HG03280 (cell line): ENCODE data around the gene OLFM2.
"Not testable (repeated sequence)": the region's sequence is repeated elsewhere in the genome, so short reads cannot be mapped to it uniquely, and the experiment has no call there.

Experiments
- ATAC-seq: cut with Tn5 transposase; IDR thresholded peaks from one replicate; pipeline ENCODE4 v1.9.1; 2021; ENCODE audit warnings: mild to moderate bottlenecking, moderate library complexity; ENCODE audit not compliant: unreplicated experiment

The OLFM2 gene

DNA sequence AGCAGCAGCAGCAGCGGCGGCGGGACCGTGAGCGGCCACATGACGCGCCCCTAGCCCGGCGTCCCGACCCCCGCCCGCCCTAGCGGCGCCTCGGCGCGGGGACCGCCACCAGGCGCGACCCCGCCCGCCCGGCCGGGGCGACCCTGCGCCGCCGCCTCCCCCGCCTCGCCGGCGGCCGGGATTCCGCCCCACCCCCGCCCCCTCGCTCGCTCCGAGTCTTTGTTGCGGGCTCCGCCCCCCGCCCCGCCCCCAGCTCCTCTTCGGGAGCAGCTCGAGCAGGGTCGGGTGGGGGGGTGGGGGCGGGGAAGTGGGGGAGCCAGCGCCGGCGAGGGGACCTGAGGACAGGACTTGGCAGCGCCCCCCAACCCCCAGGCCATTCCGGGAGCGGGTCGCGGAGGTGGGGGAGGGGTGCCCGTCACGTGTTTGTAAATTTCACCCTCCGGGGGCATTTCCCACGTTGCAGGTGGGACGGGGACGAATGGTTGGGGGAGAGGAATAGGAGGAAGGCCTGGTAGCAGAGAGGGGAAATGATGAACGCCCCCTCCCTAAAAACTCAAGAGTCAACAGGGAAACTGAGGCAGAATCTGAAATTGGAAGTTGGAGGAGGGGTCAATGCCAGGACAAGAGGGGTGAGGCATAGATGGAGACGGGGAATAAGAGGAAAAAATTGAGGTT, at the start of gene OLFM2:
Gene OLFM2 (minus strand): TSS at position 190 of the 675 bp plus-strand sequence. CDS start 149 bp downstream, at position 41.
- ATAC-seq: no peak

DNA sequence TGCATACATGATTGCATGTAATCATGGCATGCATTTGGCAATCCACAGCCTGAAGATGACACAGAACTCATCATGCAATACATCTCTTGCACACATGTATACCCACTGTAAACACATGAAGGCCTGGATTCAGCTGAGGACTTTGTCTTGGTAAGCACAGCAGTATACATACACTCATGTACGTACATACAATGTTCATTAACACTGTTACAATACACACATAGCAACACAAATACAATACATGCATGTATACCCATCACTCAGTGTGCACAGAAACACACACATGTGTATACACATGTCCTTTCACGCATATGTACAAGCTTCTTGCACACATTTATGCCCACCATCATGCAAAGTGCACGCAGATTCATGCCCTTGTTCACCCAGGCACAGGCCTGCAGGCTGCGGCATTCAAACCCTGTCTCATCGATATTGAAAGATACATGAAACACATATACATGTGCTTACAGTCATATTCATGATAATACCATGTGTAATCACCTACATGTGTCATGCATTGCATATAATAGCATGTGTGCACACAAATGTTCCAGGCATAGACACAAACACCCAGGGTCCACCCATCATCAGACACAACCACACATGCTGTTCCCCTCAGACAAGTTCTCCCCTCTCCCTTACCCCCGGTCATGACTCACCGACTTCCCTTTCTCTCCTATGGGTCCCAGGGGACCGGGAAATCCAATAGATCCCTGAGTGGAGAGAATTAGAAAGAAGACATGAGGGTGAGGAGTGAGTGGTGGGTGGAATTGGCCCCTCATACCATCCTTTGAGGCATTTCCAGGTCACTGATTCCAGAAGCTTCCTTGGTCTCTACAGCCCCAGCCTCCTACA, 45.3 kb upstream of the OLFM2 start:
- ATAC-seq: no peak

DNA sequence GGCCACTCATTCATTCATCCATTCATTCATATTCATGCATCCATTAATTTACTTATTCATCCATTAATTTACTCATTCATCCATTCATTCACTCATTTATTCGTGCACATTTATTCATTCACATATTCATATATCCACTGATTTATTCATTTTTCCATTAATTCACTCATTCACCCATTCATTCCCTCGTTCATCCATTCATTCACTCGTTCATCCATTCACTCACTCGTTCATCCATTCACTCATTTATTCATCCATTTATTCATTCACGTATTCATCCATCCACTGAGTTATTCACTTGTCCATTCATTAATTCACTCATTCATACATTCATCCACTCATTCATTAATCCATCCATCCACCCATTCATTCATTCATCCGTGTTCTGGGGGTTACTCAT, 35.8 kb upstream of the OLFM2 start:
- ATAC-seq: no peak

GRCh38 chr19:9971166-9971897, 35.0 kb upstream of the OLFM2 start:
- ATAC-seq: no peak

DNA sequence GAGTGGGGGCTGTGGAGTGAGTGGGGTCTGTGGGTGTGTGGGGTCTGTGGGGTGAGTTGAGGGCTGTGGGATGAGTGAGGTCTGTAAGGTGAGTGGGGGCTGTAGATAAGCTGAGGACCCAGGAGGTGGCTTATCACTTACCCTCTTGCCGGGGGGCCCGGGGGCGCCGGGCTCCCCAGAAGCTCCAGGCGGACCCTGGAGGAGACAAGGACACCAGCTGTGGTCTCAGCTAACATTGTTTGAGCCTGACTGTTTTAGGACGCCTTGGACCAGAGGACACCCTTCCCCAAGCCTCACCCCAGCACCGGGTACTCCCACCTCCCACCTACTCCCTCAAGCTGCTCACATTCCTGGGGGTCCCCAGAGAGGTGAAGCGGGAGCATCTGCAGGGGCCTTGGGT, 34.2 kb upstream of the OLFM2 start:
- ATAC-seq: no peak

DNA sequence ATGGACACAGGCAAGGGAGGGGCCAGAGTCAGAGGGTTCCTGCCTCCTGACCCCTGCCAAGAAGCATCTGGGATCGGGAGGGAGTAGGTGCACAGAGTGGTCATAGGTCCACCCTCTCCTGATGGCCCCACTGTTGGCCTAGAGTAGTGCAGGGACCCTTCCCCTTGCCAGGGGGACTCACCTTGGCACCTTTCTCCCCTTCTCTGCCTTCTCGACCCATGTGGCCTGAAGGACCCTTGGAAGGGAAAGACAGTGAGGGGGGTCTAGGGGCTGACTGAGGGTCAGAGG, 33.3 kb upstream of the OLFM2 start:
- no peak for ATAC-seq

GRCh38 chr19:9968820-9969687, 32.7 kb upstream of the OLFM2 start:
- no peak for ATAC-seq

GRCh38 chr19:9967326-9967725, 31.0 kb upstream of the OLFM2 start:
- ATAC-seq: no peak

GRCh38 chr19:9966448-9966847, 30.1 kb upstream of the OLFM2 start:
- ATAC-seq: no peak

GRCh38 chr19:9966024-9966423, 29.7 kb upstream of the OLFM2 start:
- no peak for ATAC-seq

DNA sequence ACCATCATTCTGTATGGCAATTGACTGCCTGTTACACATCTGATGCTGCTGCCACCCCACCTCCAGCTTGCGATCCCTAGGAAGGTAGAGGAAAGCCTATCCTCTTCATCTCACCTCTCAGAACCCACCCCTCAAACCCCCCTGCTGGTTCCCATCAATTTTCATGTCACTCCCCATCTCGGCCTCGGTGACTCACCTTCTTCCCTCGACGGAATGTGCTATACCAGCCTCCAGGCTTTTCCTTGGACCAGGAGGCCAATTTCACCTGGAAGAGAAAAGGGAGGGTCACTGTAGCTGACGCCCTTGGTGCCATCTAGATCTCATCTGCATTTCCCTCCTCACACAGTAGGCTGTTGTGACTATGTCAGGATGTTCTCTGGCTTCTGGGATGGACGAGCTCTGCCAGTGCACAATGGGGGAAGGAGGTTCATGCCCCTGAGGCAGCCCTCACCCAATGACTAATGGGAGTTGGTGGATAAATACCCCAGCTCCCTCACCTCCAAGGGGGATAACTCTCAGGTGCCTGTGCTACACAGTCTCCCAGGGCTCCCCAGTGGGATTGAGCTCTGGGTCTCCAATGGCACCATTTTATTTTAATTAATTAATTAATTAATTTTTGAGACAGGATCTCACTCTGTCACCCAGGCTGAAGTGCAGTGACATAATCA, 26.4 kb upstream of the OLFM2 start:
- ATAC-seq: no peak

GRCh38 chr19:9961103-9961502, 24.8 kb upstream of the OLFM2 start:
- ATAC-seq: no peak

- no peak for ATAC-seq
Observed at GRCh38 chr19:9958379-9958821, 22.1 kb upstream of the OLFM2 start.

- no peak for ATAC-seq
Observed at GRCh38 chr19:9956956-9957355, 20.6 kb upstream of the OLFM2 start.

DNA sequence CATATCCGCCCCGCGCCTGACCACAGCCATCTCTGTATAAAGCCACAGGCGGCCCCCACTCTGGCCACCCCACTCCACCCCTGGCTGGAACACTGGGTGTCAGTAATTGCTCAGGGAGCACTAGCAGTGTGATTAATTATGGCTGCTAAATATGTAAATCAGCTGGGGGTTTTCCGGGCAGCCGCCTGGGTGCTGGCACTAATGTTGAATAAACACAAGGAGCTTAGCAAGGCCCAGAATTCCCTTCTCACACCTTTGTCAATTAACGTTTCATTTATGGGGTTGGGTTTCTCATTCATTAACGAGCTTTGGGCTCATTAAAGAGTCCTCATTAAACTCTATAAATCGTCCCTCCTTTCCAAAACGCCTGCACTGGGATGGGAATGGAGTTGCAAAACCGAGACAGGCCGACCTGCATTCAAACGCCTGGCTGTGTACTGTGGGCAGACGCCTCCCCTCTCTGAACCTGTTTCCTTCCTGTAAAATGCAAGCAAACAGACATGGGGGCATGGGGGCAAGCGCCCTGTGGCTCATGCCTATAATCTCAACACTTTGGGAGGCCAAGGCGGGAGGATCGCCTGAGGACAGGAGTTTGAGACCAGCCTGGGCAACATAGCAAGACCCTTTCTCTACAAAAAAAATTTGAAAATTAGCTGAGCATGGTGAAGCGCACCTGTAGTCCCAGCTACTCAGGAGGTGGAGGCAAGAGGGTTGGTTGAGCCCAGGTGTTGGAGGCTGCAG, 17.7 kb upstream of the OLFM2 start:
- ATAC-seq: no peak

GRCh38 chr19:9952276-9952675, 16.0 kb upstream of the OLFM2 start:
- no peak for ATAC-seq

DNA sequence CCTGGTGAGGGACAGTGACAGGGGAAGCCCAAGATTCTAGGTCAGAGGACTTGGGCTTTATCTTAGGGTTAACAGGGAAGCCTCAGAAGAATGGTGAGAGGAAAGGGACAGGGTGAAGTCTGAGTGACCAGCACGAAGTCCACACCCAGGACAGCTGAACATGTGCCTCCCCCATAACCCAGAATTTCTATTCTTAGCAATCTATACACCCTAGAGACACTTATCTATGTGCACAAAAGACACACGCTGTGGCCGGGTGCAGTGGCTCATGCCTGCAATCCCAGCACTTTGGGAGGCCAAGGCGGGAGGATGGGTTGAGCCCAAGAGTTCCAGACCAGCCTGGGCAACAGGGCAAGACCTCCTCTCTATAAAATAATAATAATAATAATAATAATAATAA, 11.1 kb upstream of the OLFM2 start:
- no peak for ATAC-seq

- ATAC-seq: not testable (repeated sequence)
Observed at GRCh38 chr19:9946528-9947125, 10.3 kb upstream of the OLFM2 start.

- no peak for ATAC-seq
Observed at GRCh38 chr19:9945319-9945966, 9.1 kb upstream of the OLFM2 start.
